Osteocyte (in vitro differentiated cells): ENCODE data around the gene PRR30. TPM values are rescaled to one million over a fixed set of nuclear protein-coding genes. Genes with fewer than 3 reads are reported as not detected.

Source experiments
- DNase-seq: peaks from one replicate; pipeline ENCODE4 v3.0.0; 2021; ENCODE audit warnings: mixed read lengths; ENCODE audit not compliant: unreplicated experiment; ENCODE audit errors: extremely low spot score
- H3K27ac Mint-ChIP-seq: one replicate; pipeline ENCODE4 v1.8.0; 2021; ENCODE audit warnings: mild to moderate bottlenecking, mixed read lengths; ENCODE audit not compliant: unreplicated experiment
- H3K27me3 Mint-ChIP-seq: one replicate; pipeline ENCODE4 v1.8.0; 2021; ENCODE audit warnings: mixed read lengths; ENCODE audit not compliant: unreplicated experiment
- H3K36me3 Mint-ChIP-seq: one replicate; pipeline ENCODE4 v1.8.0; 2021; ENCODE audit warnings: mixed read lengths; ENCODE audit not compliant: unreplicated experiment
- H3K4me1 Mint-ChIP-seq: one replicate; pipeline ENCODE4 v1.8.0; 2021; ENCODE audit warnings: mixed read lengths; ENCODE audit not compliant: unreplicated experiment
- H3K4me3 Mint-ChIP-seq: one replicate; pipeline ENCODE4 v1.8.0; 2021; ENCODE audit warnings: mild to moderate bottlenecking, moderate library complexity, mixed read lengths; ENCODE audit not compliant: unreplicated experiment
- H3K9me3 Mint-ChIP-seq: one replicate; pipeline ENCODE4 v1.8.0; 2021; ENCODE audit warnings: mixed read lengths; ENCODE audit not compliant: unreplicated experiment
- CTCF ChIP-seq: fragments of 200-600 bp; sonication (generic); IDR thresholded peaks from 2 replicates; pipeline ENCODE4 v1.5.0; 2021; ENCODE audit warnings: antibody characterized with exemption, mild to moderate bottlenecking, moderate library complexity
- total RNA-seq: library from RNA; stranded (reverse); gene quantifications from 2 replicates; pipeline ENCODE4 v1.2.1, GENCODE V29; 2021

The PRR30 gene
- total RNA-seq, 1 donor from 2014 or later: not detected

- no peak for DNase-seq
- H3K27me3 Mint-ChIP-seq: peaks cover 38% of the 10 kb centered on the region
- TF ChIP-seq CTCF: no peak
- H3K27ac Mint-ChIP-seq: no peak overlapping the region
- H3K4me1 Mint-ChIP-seq: peaks cover 2% of the 10 kb centered on the region
- H3K4me3 Mint-ChIP-seq: no peak overlapping the region
- H3K9me3 Mint-ChIP-seq: no peaks in the 10 kb centered on the region
- H3K36me3 Mint-ChIP-seq: no peaks in the 10 kb centered on the region
Observed at GRCh38 chr2:27174638-27175037, 35.4 kb upstream of the PRR30 start.

- Mint-ChIP-seq H3K27ac (no peak overlapping the region), H3K9me3 (no peaks in the 10 kb centered on the region), H3K4me3 (no peak overlapping the region), H3K4me1 (peaks cover 2% of the 10 kb centered on the region), H3K27me3 (peaks cover 25% of the 10 kb centered on the region), H3K36me3 (no peaks in the 10 kb centered on the region)
- TF ChIP-seq CTCF: no peak
- DNase-seq: no peak
Observed at GRCh38 chr2:27171351-27171848, 32.2 kb upstream of the PRR30 start.

GRCh38 chr2:27170581-27171337 lies 31.5 kb upstream of the PRR30 start:
- Mint-ChIP-seq H3K9me3 (no peaks in the 10 kb centered on the region), H3K4me3 (no peak overlapping the region), H3K27ac (no peak overlapping the region), H3K4me1 (peaks cover 2% of the 10 kb centered on the region), H3K36me3 (no peaks in the 10 kb centered on the region), H3K27me3 (peaks cover 22% of the 10 kb centered on the region)
- TF ChIP-seq CTCF: no peak
- no peak for DNase-seq

- Mint-ChIP-seq H3K4me3 (no peak overlapping the region), H3K9me3 (no peaks in the 10 kb centered on the region), H3K27ac (no peak overlapping the region), H3K36me3 (no peaks in the 10 kb centered on the region), H3K27me3 (peaks cover 11% of the 10 kb centered on the region), H3K4me1 (peaks cover 2% of the 10 kb centered on the region)
- no peak for TF ChIP-seq CTCF
- DNase-seq: no peak
Observed at GRCh38 chr2:27164960-27165763, 26.0 kb upstream of the PRR30 start.
